HG03342 (cell line): ENCODE measurements around the gene SMAP2.

Experiments
- ATAC-seq: cut with Tn5 transposase; IDR thresholded peaks from one replicate; pipeline ENCODE4 v1.9.1; 2021; ENCODE audit warnings: mild to moderate bottlenecking, moderate library complexity; ENCODE audit not compliant: unreplicated experiment

Gene SMAP2

DNA sequence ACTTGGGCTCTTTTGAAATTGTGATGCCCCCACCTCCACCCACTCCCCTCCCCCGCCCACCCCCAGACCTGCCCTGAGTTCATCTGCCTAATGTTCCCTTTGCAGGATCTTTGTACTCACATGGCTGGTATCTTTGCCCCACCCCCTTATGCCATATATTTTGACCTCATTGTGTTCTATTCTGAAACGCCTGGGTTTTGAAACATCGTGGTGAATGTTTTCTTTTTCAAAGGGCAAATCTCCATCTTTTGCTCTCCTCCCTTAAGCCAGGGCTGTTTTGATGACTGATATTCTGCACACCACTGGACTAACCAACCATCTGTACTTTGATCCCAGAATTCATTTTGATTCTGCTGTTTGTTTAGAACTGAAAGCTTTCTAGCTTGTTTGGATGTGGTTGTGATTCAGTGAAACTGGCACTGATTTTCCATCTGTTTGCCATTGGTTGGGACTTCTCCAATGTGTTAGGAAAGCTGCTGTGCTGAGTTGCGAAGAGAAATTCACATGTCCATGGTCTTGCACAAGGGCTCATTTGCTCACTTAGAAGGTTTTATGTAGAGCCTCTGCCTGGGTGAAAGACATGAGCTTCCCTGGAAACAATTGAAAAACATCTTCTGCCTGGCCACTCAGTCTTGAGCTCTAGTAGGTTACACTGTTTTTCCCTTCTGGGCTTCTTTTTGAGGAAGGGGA, 16.5 kb downstream of the SMAP2 start:
- no peak for ATAC-seq

DNA sequence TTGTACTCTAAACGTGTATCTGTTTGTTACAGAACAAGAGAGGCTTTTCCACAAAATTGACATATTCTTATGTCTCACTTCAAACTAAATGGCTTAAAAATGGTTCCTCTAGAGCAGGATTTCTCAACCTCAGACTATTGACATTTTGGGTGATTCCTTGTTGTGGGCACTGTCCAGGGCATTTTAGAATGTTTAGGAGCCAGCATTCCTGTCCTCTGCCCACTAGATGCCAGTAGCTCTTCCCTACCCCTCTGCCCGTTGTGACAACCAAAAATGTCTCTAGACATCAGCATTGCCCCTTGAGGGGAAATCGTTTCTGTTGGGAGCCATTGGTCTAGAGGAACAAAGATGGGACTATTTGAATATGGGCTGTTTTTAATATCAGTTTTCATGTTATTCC, 17.3 kb downstream of the SMAP2 start:
- ATAC-seq: no peak

DNA sequence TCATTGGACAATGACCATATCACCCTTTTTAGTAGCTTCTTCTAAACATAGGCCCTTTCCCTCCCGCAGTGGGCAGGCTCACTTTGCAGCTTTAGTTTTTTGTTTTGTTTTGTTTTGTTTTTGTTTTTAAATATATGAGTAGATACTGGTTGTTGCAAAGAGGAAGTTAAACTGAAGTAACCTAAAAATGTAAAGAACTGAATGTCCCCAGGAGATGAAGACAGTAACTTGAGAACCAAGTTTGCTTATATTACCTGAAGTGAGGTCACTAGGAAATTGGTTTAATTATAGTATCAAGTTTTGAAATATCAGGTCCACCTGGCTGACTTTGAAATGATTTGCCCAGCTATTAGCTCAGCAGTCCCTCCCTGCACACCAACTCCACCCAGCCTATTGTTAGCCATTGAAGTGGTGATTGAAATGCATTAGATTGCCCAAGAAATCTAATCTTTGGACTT, 18.2 kb downstream of the SMAP2 start:
- no peak for ATAC-seq

DNA sequence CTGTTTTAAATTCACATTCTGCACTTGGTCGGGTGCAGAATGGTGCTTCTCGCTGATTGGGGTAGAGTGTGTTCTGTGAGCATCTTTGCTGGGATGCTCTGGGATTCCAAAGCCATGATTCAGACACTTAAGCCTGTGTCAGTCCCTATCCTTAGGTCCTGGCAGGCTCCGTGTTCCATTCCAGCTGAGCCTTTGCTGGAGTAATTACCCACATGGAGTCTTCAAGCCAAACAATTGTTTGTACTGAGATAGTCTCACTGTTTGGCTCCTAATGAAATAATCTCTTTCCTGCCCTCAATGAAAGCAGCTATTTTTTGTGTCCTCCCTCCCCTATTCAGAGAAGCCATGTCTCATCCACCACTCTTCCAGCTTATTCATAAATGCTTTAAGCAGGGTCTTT, 18.7 kb downstream of the SMAP2 start:
- no peak for ATAC-seq

DNA sequence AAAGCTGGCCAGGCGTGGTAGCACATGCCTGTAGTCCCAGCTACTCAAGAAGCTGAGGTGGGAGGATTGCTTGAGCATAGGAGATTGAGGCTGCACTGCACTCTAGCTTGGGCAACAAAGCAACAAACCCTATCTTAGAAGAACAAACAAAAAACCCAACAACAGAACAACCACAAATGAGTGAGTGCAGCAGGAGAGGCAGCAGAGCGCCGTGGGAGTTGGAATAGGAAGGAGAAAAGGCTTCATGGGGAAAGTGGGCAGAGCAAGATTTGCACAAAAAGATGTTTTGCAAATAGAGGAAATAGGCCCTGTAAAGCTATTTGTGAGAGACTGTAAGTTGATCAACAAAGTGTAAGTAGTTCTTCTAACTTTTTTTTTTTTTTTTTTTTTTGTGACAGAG, 19.6 kb downstream of the SMAP2 start:
- no peak for ATAC-seq

DNA sequence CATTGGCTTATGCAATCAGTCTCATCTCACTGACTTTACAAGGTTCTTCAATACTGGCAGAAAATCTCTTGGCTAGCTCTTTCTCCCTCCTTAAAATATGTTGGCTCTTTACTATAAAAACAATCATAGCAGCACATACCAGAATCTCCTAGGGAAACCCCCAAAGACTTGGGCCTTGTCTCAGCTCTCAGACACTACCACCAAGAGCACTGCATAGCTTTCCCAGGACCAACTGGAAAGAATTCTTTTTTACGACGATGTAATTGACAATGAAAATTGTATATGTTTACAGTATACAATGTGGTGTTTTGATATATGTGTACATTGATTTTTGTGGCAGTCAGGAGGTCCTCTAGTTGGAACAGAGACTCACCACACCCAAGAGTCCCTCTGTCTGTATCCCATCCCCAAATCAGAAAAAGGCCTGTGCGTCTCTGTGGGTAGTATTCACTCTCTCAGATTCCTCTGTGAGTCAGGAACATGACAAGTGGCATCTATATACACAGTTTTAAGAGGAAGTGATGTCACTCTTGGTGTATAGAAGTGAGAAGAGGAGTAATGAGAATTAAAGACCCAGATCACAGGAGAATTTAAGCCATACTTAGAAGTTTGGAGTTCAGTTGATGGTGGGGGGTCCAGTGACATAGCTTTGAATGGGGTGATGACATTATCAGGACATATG, 21.1 kb downstream of the SMAP2 start:
- ATAC-seq: no peak

DNA sequence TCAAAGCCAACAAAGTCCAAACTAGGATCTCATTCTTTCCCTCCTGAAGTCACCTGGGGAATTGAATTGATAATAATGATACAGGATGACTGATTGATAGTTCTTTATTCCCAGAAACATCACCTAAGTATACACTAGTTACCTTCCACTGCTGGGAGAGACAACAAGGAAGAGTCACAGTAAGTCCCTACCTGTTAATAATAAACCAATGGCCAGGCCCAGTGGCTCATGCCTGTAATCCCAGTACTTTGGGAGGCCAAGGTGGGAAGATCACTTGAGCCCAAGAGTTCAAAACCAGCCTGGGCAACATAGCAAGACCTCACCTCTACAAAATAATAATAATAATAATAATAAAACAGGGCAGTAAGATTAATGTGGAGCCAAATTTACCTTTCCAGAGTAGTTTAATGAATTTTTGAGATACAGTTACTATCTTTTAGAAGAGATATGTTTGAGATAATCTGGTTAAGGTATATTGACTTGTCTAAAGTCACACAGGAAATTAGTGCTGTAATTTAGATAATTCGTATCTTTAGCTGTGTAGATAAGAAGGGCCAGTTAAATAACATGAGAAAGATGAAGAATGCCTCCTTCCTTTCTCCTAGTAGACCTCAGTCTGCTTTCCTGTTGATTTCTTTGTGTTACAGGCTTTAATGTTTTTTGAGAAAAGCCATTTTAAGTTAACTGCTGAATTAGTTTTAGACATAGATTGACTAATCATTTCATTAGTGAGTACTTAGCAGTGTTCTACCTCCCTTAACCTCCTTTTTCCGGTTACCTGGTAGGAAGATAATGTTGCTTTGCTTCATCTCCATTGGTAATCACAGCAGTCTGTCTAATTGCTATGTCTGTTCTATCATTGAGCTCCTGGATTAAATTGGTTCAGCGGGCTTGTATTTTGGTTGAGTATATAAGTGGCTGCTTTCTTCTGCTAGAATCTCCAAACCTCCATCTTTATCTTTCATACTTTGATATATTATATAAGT, 22.0 kb downstream of the SMAP2 start:
- ATAC-seq: no peak

DNA sequence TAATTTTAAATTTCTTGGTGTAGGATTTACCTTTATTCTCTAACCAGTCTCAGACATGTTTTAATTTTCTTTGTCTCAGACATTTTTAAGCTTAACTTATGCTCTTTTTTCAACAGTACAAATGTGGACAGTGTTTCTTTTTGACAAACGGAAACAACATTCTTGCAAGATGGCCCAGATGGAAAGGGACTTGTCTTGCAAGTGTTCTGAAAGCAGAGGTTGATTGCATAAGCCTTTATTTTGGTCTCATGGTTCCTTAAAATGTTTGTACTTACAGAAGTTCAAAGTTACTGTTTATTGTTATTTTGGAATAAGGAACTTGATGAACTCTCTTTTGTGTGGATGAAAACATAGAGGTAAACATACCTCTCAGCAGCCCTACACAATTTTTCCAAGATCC, 22.9 kb downstream of the SMAP2 start:
- no peak for ATAC-seq

DNA sequence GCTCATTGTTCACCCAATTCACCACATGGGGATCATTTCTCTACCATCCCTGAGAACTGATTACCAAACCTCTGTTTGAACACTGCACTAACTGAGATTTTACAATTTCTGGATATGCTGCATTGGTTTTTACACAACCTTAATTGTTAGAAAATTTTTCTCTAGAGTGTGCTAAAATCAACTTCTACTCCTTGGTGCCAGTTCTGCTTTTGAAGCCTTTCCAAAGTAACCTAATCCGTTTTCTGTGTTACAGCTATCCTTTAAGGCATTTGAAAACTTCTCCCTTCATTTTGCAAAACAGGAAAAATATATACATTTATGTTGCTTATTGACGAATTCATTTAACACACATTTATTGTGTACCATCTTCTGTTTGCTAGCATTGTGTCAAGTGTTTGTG, 23.7 kb downstream of the SMAP2 start:
- ATAC-seq: no peak

DNA sequence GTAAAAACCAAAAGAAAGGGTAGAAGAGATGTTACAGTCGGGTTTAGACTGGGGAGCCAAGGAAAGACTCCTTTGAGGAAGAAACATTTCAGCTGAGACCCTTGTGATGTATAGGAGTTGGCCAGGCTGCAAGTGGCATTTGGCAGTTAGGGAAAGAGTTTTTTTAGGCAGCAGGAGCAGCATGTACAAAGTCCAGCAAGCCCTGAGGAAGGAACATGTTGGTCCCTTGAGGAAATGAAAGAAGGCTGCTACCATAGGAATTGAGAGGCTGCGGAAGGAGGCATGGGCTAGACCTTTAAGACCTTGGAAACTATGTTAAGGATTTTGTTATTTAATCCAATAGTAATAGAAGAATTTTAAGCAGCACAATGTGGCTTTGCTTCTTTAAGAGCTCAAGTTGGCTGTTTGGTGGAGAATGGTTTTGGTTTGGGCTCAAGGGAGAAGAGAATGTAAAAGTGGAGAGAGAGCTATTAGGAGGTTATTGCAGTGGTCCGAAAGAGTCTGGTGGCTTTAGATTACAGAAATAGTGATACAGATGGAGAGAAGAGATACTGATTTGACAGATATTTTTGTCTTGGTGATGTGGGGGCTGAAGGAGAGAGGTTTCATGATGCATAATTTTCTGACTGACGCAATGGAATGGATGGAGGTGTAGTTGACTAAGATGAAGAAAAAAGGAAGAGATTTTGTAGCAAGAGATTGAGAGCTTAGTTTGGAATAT, 26.6 kb downstream of the SMAP2 start:
- ATAC-seq: no peak

DNA sequence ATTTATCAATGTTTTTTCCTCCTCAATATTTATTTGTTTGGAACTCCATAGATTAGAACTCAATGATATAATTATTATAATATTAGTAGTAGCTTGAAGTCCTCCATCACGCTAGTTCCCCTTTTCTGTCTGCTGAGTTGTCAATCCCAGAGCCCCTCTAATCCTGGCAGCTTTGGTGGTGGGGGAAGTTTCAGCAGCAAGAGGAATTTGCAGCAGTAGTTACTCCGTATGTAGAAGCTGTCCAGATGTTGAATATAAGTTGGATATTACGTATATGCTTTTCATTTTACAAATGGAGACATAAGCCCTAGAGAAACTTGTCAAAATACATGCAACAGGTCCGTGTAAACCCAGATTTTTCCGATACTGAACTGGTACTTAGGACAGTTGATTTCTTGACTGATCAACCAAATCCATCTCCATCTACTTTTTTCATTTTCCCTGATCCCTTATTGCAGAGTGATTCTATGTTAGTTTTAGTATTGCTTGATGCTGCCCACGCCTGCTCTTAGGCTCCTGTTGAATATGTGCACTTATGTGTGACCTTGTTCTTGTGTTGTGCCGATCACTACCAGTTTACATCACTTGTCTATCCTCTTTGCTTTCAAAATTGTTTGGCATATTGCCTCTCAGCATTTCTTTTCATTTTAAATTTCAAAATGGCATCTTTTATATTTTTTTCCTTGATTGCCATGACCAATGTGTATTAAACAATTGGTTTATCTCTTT, 28.1 kb downstream of the SMAP2 start:
- no peak for ATAC-seq

DNA sequence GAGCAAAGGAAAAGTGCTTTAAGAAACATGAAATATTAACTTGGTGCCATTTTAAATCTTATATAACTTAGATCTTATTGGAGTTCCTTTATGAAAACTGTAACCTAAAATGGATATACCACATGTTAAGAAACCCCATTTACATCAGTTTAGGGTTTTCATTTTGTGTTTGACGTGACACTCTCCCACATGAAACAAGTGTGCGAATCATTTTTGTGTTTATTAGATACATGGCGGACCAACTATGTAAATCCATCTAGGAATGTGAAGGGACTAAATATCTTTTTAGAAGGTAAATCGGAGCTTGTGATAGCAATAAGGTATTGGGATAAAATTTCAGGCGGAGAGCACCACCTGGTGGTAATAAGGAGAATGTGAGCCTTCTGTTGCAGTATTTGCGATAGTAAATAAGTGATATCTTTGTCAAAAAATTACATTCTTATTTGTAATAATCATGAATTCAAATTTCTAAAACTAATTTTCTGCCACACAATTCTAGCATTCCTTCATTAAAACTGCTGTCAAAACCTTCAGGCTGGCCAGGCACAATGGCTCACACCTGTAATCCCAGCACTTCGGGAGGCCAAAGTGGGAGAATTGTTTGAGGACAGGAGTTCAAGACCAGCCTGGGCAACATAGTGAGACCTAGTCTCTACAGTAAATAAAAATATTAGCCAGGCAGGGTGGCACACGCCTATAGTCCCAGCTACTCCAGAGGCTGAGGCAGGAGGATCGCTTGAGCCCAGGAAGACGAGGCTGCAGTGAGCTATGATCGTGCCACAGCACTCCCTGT, 31.3 kb downstream of the SMAP2 start:
- ATAC-seq: no peak

DNA sequence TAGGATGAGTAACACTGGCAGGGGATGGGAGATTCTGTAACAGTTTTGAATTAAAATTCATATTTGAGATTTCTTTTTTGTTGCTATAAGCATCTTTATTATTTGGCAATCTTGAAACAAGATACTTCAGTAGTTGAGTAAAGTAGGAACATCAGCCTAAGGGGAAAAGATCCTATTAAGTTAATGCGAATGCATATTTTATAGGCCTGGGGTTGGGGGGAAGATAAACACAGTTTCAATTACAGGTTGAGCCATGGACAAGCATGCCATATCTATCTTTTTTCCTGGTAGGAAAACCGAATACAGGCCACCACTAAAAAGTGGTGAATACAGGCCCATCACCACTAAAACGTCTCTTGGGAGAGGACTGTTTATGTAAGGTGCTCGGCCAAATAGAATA, 32.3 kb downstream of the SMAP2 start:
- no peak for ATAC-seq

DNA sequence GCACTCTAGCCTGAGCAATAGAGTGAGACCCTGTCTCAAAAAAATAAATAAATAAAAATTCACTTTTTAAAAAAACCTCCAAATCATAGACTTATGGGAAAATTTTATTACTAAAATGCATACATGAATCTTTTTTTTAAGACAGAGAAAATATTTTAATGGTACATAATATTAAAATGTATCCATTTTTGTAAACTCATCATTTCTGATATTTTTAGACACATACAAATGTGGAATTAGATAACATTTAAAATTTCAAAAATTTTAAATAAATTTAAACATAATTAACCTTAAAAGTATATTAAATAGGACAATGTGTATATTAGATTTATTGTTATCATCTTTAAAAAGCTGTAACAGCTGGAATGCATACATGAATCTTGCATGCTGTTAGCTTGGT, 33.9 kb downstream of the SMAP2 start:
- ATAC-seq: no peak

DNA sequence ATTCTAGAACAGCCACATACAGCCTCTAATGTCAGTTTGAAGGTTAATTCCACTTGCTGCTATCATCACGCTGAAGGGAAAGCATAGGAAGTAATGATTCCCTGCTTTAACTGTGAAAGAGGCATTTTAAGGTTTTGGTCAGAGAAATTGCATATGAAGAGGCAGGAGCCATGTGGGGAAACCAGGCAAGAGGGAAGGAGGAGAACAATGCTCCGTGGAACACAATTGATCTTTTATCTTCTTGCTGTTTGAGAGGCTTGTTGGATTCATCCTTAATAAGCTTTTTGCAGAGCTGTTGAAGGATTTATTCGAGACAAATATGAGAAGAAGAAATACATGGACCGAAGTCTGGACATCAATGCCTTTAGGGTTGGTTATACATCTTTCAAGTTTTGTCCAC, 35.9 kb downstream of the SMAP2 start:
- ATAC-seq: no peak

DNA sequence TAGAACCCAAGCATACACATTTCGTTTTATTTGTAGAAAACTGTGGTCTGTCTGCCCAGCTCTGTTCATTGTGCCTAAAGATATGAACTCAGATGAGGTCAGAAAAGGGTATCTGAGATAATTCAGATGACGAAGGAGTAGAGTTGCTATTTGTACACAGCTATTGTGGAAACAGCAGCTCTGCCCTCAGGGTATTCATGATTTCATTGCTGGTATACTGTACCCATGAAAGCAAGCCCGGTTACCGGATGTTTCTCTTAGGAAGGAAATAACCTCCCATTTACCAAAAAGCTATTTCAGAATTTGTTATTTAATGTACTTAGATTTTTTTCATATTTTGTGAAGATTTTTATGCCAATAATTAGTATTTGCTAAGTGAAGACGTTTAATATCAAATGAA, 37.8 kb downstream of the SMAP2 start:
- ATAC-seq: no peak

DNA sequence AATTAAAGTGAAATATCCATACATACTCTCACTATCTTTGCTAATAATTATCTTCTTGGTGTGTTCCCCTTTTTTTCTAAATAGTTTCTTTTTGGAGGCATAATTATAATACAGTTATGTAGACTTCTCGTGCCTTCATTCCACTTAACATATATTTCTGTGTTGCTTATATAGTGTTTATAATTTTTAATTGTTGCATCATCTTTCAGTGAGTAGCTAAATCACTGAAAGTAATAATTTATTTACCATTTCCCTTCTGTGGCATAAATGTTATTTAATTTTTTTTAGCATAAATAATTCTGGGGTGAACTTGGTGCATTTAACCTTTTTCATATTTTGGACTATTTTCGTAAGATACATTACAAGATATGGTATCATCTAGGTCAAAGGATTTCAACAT, 38.3 kb downstream of the SMAP2 start:
- ATAC-seq: no peak

DNA sequence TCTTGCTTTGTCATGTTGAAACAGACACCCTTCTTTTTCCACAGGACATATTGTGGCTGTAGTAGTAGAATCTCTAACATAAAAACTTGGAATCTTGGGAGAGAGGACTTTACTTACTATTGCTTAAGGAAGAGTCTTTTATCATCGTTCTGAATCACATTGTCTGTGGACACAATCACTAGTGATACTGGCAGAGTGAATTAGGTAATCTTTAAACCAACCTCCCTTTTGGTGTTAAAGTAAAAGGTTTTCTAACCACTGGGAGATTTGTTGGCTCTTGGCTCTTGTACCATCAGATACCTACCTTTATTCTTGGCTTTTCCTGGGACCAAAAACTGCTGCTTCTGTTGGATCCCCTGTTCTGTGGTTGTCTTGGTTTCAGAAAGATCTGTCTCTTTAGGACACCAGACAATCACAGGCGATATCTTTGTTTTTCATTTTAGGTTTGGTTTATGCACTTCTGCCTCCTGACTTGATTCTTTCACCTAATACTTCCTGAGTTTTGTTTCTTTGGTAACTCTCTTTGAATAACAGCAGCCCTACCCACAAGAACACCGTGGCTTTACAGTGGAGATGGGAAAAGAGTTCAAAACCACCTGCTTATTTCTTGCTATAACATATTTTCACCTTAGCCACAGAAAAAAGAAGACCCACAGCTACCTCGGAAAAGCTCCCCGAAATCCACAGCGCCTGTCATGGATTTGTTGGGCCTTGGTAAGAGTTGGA, 40.2 kb downstream of the SMAP2 start:
- ATAC-seq: no peak

DNA sequence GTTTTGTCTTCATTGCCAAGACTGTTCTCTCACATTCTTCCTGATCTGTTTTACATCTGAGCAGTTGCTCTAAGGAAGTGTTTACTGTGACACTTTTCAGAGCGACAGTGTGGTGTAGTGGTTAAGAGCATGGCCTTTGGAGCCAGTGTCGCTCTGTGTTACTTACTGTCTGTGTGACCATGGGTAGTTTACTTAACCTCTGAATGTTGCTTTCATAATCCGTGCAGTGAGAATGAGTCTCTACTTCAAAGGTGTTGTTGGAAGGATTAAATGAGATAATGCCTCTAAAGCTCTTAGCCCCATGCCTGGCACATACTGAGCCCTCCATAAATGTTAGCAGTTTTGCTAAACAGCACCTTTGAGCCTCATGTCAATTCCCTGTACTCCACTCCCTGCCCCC, 40.8 kb downstream of the SMAP2 start:
- ATAC-seq: no peak
